KOPT-K1 (cell line): ENCODE data around the gene ZNHIT1.

Source experiments
- H3K27ac ChIP-seq: fragments of 200-600 bp; sonication (generic); 2 replicates; pipeline ENCODE4 v1.5.1; 2016; ENCODE audit warnings: antibody characterized with exemption, mild to moderate bottlenecking, low read depth, low read length; ENCODE audit not compliant: poor library complexity, severe bottlenecking
- H3K36me3 ChIP-seq: fragments of 200-600 bp; sonication (generic); 2 replicates; pipeline ENCODE4 v1.5.1; 2017; ENCODE audit warnings: antibody characterized with exemption, mild to moderate bottlenecking, low read length, moderate library complexity; ENCODE audit not compliant: insufficient read depth
- H3K9me3 ChIP-seq: fragments of 200-600 bp; sonication (generic); 2 replicates; pipeline ENCODE4 v1.5.1; 2017; ENCODE audit warnings: antibody characterized with exemption, low read length, mild to moderate bottlenecking; ENCODE audit not compliant: insufficient read depth, poor library complexity, severe bottlenecking

Gene ZNHIT1

GRCh38 chr7:101217388-101218235 lies at the start of gene ZNHIT1, which contains the start of gene PLOD3:
TSS of gene ZNHIT1 (plus strand) at chr7:101218165. CDS start at chr7:101218196, 31 bp downstream.
TSS of gene PLOD3 (minus strand) at chr7:101217581. CDS start at chr7:101217274, 307 bp downstream.
- Histone ChIP-seq H3K9me3 (no peaks in the 10 kb centered on the region), H3K27ac (peak within 1 kb of the TSS; percentile 62), H3K36me3 (peaks cover 2% of the 10 kb centered on the region; the same call in 1 of the 2 replicates)

- Histone ChIP-seq H3K27ac (no peak overlapping the region), H3K36me3 (no peaks in the 10 kb centered on the region), H3K9me3 (no peaks in the 10 kb centered on the region)
Measured at GRCh38 chr7:101168412-101169049, 49.4 kb upstream of the ZNHIT1 start.

- Histone ChIP-seq H3K27ac (no peak overlapping the region), H3K36me3 (no peaks in the 10 kb centered on the region), H3K9me3 (no peaks in the 10 kb centered on the region)
Measured at GRCh38 chr7:101169110-101169837, 48.7 kb upstream of the ZNHIT1 start.

GRCh38 chr7:101169838-101170551 lies 48.0 kb upstream of the ZNHIT1 start:
- Histone ChIP-seq H3K9me3 (no peaks in the 10 kb centered on the region), H3K27ac (no peak overlapping the region), H3K36me3 (no peaks in the 10 kb centered on the region)

GRCh38 chr7:101170617-101171441 lies 47.1 kb upstream of the ZNHIT1 start:
- Histone ChIP-seq H3K36me3 (no peaks in the 10 kb centered on the region), H3K9me3 (no peaks in the 10 kb centered on the region), H3K27ac (no peak overlapping the region)

GRCh38 chr7:101171442-101171837 lies 46.5 kb upstream of the ZNHIT1 start:
- Histone ChIP-seq H3K27ac (no peak overlapping the region), H3K9me3 (no peaks in the 10 kb centered on the region), H3K36me3 (no peaks in the 10 kb centered on the region)

- Histone ChIP-seq H3K9me3 (no peaks in the 10 kb centered on the region), H3K36me3 (no peaks in the 10 kb centered on the region), H3K27ac (no peak overlapping the region)
Measured at GRCh38 chr7:101172005-101172853, 45.7 kb upstream of the ZNHIT1 start.

GRCh38 chr7:101172854-101173751 lies 44.9 kb upstream of the ZNHIT1 start:
- H3K36me3 ChIP-seq = no peaks in the 10 kb centered on the region
- no peaks in the 10 kb centered on the region for H3K9me3 ChIP-seq
- no peak overlapping the region for H3K27ac ChIP-seq

GRCh38 chr7:101173752-101174244 lies 44.2 kb upstream of the ZNHIT1 start:
- no peak overlapping the region for H3K27ac ChIP-seq
- H3K9me3 ChIP-seq = no peaks in the 10 kb centered on the region
- no peaks in the 10 kb centered on the region for H3K36me3 ChIP-seq

- Histone ChIP-seq H3K27ac (no peak overlapping the region), H3K9me3 (no peaks in the 10 kb centered on the region), H3K36me3 (no peaks in the 10 kb centered on the region)
Measured at GRCh38 chr7:101174322-101174854, 43.6 kb upstream of the ZNHIT1 start.

- Histone ChIP-seq H3K9me3 (no peaks in the 10 kb centered on the region), H3K27ac (no peak overlapping the region), H3K36me3 (no peaks in the 10 kb centered on the region)
Measured at GRCh38 chr7:101175664-101176063, 42.3 kb upstream of the ZNHIT1 start.

GRCh38 chr7:101177644-101178043 lies 40.3 kb upstream of the ZNHIT1 start:
- no peaks in the 10 kb centered on the region for H3K9me3 ChIP-seq
- no peaks in the 10 kb centered on the region for H3K36me3 ChIP-seq
- H3K27ac ChIP-seq = no peak overlapping the region
